GM11168 (cell line): Measurements from ENCODE around the gene NECTIN4.

Experiments
- in situ Hi-C: fragments of 300-500 bp; cut with MboI; formaldehyde crosslinking; loops from one replicate; pipeline ENCODE4 v1.12.0; 2022; ENCODE audit warnings: low sequenced_read_pairs; ENCODE audit not compliant: unreplicated experiment

Gene NECTIN4

GRCh38 chr1:161113915-161114314 is 24.6 kb upstream of the NECTIN4 start:
- in situ Hi-C loops = no loop called here

GRCh38 chr1:161111527-161111926 is 22.2 kb upstream of the NECTIN4 start:
- in situ Hi-C loops = no loop called here

- in situ Hi-C loops = no loop called here
These were observed 21.8 kb upstream of the NECTIN4 start for GRCh38 chr1:161111117-161111516.

- in situ Hi-C loops = no loop called here
These were observed 17.1 kb upstream of the NECTIN4 start for GRCh38 chr1:161106431-161106830.

- in situ Hi-C loops = no loop called here
These were observed 11.2 kb upstream of the NECTIN4 start for GRCh38 chr1:161100556-161100955.

GRCh38 chr1:161099090-161099802 is 9.9 kb upstream of the NECTIN4 start:
- in situ Hi-C loops = no loop called here

- in situ Hi-C loops = no loop called here
These were observed 9.1 kb upstream of the NECTIN4 start, which contains the start of gene KLHDC9 for GRCh38 chr1:161098210-161099068. KLHDC9 (plus strand) TSS chr1:161098361; CDS start chr1:161098536, 175 bp downstream.

- in situ Hi-C loops = no loop called here
These were observed 7.2 kb upstream of the NECTIN4 start for GRCh38 chr1:161096530-161096929.

GRCh38 chr1:161096015-161096414 is 6.7 kb upstream of the NECTIN4 start:
- in situ Hi-C loops = no loop called here

- in situ Hi-C loops = no loop called here
These were observed 5.9 kb upstream of the NECTIN4 start for GRCh38 chr1:161095230-161095629.

GRCh38 chr1:161094481-161094880 is 5.1 kb upstream of the NECTIN4 start:
- in situ Hi-C loops = no loop called here

- in situ Hi-C loops = no loop called here
These were observed 3.3 kb upstream of the NECTIN4 start for GRCh38 chr1:161092621-161093028.

- in situ Hi-C loops = no loop called here
These were observed 2.6 kb upstream of the NECTIN4 start for GRCh38 chr1:161091796-161092507.

GRCh38 chr1:161091093-161091492 is 1.7 kb upstream of the NECTIN4 start:
- in situ Hi-C loops = no loop called here

GRCh38 chr1:161090617-161091016 is 1.3 kb upstream of the NECTIN4 start:
- in situ Hi-C loops = no loop called here

GRCh38 chr1:161089938-161090337 is 580 bp upstream of the NECTIN4 start:
- in situ Hi-C loops = no loop called here

GRCh38 chr1:161088587-161089110 is 709 bp downstream of the NECTIN4 start:
- in situ Hi-C loops = no loop called here

- in situ Hi-C loops = no loop called here
These were observed 2.9 kb downstream of the NECTIN4 start for GRCh38 chr1:161086457-161086856.

- in situ Hi-C loops = no loop called here
These were observed 4.2 kb downstream of the NECTIN4 start for GRCh38 chr1:161085165-161085564.

- in situ Hi-C loops = no loop called here
These were observed 4.8 kb downstream of the NECTIN4 start for GRCh38 chr1:161084597-161084988.
